GM21576 (cell line): ENCODE measurements around the gene PCDHB9.
"Not testable (repeated sequence)": the region's sequence is repeated elsewhere in the genome, so short reads cannot be mapped to it uniquely, and the experiment has no call there.

ENCODE experiments used
- ATAC-seq: cut with Tn5 transposase; IDR thresholded peaks from one replicate; pipeline ENCODE4 v1.9.1; 2021; ENCODE audit warnings: mild to moderate bottlenecking, moderate library complexity; ENCODE audit not compliant: unreplicated experiment

Gene PCDHB9

GRCh38 chr5:141234109-141234667 lies 47.2 kb downstream of the PCDHB9 start:
- ATAC-seq: no peak

GRCh38 chr5:141235922-141236321 lies 49.0 kb downstream of the PCDHB9 start:
- ATAC-seq: not testable (repeated sequence)

GRCh38 chr5:141236516-141237313 lies 49.8 kb downstream of the PCDHB9 start:
- no peak for ATAC-seq
